Cerebellar cortex (tissue), 1 donor: Measurements from ENCODE around the gene FGF14.

Source experiments
- DNase-seq: peaks from one replicate; pipeline ENCODE4 v3.0.0-alpha.2; 2015; ENCODE audit warnings: low spot score

Gene FGF14

DNA sequence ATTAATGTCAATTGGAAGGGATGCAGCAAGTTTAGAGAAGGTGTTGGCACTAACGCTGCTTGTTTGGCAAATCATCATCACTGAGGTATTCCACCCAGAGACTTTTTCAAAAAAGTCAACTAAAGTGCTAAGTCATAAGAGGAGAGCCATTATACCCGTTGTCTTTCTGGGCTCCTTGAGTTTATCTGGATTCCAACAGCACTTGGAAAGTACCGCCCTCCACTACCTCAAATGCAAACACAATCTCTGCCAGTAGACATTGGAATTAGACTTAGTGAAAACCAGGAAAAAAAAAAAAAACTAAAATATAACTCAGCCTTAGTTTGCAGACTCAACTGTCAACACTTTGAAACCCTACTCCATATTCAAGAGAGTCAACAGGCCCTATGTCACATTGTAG lies 683.4 kb downstream of the FGF14 start:
- DNase-seq = no peak

DNA sequence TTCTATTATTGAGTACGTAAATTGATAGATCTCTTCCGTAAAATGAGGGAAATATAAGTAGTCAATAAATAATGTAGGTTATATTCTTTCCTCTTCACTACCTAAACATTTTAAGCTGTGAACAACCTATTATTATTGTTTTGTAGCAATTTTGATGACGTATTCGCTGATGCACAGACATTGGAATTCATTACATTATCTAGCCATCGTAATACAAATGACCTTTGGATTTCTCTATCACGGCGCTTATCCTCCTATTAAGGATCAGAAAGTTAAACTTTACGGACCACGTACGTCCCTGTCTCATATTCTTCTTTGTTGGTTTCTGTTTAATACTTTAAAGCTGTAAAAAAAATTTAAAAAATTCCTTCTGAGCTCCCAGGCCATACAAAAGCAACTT lies 684.5 kb downstream of the FGF14 start:
- DNase-seq = no peak

DNA sequence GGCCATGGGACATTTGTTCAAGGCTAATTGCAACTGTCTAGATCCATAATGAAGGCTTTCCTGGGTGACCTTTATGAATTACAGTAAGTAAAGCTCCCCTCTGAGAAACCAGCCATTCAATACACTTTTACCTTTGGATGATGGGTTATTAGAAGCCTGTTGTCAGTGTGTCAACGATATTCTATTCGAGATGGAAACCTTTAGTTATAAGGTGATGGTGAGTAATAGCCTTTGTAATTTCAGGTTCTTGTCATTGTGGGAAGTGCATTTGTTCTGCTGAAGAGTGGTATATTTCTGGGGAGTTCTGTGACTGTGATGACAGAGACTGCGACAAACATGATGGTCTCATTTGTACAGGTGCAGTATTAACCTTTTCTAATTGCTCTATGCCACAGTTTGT lies 687.7 kb downstream of the FGF14 start:
- DNase-seq = no peak

DNA sequence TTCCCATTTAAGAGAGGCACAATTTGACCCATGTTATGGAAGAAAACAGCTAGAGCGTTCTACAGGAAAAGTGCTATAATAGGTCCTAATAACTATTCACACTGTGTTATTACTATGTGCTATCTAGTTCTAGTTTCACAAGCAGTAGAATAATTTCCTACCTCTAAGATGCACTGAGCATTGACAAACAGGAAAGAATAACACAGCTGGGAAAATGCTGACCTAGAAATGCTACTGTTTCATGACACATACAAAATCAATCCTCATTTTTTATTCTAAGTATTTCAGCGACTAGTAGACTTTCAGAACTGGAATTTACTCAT lies 689.9 kb downstream of the FGF14 start:
- DNase-seq = no peak

DNA sequence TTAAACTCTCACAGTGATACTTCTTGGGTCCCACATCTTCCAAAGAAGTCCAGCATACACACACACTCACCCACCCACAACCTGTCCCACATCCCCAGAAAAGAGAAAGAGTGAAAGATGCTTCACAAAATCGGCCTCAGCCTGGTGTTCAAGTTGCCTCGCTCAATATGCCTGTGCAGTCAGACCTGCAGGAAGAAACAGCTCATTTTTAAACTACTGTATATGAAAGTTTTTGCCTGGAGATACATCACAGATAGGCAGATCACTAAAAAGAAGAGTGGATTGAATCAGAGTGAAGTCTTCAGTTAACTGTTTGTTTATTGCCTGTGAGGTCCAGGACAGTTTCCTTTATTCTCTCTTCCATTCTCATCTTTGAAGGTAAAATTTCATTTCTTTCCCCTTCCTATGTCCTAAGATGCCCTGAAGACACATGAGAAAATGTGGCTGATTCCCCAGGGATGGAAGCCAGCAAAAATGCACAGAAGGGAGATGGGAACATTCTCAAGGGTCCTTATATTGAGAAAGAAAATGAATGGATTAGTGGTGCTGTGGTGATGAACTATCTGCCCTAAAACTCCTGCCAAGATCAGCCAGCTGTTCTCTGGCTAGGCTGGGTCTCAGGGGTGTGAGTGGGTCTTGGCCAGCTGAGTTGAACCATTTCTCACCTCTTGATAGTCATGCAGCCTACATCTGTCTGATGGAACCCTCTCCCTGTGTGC lies 690.4 kb downstream of the FGF14 start:
- no peak for DNase-seq

DNA sequence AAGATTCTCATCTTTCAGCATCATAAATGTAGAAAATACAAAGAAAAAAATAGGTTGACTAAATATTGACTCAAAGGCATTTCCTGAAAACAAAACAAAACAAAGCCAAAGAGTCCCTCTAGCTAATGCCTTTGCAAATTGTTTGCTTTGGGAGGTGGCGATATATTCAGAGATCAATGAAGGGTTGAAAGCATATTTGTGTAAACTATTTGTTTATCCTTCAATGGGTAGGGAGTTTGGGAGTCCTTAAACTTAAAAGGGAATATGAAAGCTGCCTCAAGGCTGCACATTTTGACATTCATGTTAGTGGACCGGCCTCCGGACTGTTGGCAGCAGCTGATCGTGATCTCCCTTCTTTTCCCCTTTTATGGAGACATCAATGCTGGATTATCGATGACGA lies 691.9 kb downstream of the FGF14 start:
- no peak for DNase-seq

DNA sequence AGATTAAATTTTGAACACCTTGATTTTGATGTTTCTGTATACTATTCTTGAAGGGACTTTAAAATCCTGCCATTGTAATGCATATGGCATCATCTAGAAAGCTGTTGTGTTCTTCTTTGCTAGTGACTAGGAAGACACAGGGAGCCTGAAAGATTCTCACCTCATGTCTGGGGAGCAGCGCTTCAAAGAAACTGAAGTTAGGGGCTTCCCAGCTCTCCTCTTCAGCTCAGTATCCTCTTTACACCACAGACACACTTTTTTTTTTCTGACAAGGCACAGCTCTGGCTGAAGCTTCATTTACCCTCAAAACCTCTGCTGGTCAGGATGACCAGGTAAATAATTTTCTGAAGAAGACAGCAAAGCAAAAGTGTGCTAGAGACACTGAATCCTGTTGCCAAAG lies 693.7 kb downstream of the FGF14 start:
- no peak for DNase-seq

DNA sequence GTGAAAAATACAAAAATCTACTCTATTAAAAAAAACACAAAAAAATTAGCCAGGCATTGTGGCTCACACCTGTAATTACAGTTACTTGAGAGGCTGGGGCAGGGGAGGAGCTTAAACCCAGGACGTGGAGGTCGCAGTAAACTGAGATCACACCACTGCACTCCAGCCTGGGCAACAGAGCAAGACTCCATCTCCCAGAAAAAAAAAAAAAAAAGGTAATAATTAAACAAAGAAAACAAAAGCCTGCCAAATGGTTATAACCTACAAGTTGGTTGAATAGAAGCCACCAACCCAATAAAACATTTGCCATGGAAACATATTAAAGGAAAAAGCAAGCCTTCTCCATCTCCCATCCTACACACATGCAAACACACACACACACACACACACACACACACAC lies 694.2 kb downstream of the FGF14 start:
- no peak for DNase-seq

DNA sequence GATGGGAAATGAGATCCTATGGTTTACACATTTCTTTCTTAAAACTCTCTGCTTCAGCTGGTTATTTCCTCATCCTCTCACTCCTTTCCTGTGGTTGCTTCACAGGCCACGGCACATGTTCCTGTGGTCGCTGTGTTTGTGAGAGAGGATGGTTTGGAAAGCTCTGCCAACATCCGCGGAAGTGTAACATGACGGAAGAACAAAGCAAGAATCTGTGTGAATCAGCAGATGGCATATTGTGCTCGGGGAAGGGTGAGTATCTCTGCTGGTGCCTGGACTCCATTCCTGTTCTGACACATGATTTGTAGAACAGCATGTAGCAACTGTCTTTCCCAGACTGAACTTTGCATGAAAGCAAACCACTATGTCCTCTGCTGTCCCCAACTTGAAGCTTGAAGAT lies 695.2 kb downstream of the FGF14 start:
- DNase-seq = peak; percentile 72

DNA sequence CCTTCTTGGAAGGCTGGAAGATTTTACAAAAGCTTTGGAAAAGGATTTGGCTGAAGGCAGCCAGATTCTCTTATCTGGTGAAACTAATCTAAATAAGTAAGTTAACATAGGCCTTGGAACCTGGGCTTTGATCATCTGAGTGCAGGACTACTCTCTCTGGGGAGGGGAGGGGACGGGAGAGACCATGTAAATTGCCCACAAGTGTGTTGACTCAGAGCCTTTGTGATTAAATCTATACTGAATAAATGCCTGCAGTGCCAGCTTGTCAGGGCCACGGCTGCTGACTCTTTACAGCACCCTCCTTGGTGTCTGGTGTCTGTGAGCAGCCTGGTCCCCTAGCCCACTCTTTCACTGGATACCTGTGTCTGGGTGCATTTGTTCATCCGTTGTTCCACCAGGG lies 698.0 kb downstream of the FGF14 start:
- no peak for DNase-seq

DNA sequence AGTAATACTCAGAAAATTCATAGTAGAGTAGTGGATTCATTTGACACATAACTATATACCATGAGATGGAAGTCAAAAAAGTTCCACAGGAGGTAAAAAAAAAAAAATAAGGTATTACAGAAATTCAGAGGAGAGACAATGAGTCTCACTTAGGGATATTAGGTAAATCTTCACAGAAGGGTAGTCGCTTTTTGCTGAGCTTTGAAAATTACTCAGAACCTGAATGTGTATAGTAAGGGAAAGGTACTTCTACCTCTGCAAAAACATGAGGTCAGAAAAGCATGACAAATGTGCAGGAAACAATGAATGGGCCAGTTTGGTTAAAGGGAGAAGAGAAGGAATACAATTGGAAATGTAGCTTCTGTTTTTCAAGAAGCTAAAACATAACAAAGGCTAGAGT lies 698.8 kb downstream of the FGF14 start:
- DNase-seq = no peak

DNA sequence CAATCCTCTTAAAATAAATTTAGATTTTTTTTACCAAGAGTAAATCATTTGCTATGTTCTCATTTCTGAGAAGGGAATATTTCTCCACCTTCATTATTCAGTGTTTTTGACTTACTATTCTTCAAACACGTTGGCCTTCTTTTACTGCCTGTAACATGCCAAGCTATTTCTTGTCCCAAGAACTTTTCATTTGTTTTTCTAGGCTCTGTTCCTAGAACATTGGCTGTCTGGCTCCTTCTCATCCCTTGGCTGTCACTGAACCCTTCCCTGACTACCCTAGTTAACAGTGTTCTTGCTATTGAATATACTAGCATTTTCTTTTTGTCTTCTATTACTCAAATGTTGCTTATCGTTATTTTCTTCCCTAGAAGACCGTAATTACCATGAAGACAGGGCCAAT lies 701.2 kb downstream of the FGF14 start:
- DNase-seq = no peak

DNA sequence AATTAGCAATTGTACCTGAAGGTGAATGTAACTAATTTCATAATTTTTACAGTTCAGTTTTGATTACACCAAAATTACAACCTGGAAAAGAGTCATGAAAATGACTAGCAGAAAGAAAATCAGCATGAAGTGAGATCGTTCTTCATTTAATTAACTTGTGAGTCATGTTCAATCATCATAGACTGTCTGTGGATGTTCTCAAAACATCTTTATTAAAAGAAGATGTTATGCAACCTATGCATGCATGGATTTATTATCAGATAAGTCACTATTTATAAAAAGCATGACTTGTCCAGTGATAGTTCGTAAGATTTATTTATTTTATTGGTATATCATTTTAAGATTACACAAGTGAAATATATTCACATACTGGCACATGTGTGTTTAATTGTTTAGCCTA lies 703.4 kb downstream of the FGF14 start:
- no peak for DNase-seq

DNA sequence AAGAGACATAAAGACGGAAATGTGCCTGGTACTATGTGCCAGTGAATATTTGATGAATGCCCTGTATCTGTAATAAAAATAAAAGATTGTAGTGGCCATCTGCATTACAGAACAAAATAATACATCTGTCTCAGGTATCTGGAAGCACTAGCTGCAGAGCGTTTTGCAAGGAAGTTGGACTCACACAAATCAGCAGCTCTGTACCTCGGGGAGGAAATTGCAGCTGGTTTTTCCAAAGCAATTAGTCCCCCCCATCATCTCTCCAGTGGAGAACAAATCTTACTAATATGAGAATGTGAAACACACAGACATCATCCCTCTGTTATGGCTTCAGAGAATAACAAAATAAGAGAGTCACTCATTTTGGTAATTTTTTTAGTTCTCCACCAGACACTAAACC lies 704.1 kb downstream of the FGF14 start:
- DNase-seq = no peak

DNA sequence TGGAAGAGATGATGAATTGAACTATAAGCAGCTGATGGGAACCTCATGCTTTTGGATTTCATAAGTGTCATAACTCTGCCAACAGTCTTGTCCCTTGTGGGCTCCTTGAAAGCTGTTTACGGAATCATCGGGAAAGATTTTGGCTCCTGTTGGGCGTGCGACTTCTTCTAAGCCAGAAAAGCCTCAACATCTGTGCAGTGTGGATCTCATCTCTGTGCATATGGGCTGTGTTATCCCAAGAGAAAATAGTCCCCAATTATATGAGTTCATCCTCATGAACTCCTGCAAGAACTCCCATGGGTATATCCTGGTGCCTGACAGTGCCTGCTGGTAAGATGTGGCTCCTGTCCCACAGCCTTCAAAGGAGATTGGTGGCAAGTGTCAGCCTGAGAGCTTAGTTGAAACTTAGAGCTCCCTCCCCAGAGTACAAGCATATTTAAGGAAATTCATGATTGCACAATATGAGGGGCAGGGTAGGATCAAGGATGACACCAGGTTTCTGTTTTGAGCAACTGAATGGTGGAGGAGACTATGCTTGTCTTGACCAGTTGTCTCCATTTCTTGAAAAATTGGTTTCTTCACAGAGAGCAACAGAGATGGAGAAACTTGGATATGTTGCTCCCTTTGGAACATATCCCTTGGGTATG lies 705.9 kb downstream of the FGF14 start:
- no peak for DNase-seq

DNA sequence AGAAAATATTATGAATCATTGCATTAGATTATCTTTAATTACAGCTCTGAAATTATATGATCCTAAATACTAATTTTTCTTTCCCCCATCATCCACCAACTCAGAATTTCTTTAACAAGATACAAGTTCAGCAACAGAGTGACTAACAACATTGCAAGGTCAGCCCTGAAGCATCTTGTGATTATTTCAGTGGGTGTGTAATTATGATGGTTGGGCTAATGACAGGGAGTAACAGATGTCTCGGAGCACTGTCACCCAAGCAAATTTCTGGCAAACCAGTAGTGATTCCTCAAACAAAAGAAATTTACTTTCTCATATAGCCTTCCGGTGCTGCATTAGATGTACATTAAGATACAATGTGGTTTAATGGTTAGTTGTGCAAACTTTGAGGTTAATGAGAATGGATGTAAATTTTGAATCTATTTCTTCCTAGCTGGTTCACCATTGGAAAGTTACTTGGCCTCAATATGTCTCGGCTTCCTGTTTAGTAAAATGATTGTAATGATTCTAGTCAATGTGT lies 710.4 kb downstream of the FGF14 start:
- no peak for DNase-seq

DNA sequence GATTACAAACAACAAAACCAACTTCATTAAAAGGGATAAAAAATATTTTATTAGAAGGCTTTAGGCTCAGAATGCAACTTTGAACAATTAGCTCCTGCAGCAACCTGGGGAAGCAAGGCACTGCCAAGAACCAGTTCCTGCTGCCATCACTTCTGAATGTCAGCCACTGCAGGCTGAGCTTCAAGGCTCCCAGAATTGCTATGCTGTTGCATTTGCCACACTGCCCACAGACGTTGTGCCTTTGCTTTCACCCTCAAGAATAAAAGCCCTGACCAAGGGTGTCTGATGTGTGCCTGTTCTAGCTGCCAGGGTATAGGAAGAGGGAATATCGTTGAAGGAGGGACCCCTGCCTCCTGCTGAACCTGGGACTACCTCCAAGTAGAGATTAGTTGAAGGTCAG lies 711.0 kb downstream of the FGF14 start:
- peak; percentile 47 for DNase-seq

DNA sequence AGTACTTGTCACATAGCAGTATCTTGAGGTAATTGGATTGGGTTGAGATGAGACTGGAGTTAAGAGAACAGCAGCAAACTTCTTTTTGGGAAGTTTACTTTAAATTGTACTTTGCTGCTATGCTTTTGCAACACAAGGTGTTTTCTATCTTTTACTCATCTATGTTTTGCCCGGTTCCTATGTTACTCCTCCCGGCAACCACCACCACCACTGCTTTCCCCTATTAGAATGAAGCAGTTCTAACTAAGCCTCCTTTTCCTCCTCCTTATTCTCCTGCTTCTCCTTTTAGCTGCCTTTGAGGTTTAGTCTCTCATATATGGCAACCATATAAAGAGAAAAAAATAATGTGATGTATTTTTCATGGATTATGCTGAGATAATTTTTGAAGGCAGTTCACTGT lies 715.8 kb downstream of the FGF14 start:
- no peak for DNase-seq

DNA sequence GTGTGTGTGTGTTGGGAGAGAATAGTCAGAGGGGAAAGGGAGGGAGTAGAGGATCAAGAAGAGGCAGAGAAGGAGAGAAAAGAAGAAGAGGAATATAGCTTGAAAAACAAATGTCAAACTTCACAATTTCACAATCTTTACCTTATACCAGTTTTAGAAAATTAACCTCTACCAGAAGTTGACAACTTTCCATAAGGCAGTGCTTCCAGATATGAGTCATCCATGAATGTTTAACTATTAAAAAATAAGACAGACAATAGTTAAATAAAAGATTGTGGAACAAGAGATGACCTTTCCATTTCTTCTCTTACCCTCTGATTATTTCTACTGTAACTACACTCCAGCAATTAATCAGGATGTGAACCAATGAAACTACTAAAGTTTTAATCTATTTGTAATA lies 720.0 kb downstream of the FGF14 start:
- DNase-seq = no peak

DNA sequence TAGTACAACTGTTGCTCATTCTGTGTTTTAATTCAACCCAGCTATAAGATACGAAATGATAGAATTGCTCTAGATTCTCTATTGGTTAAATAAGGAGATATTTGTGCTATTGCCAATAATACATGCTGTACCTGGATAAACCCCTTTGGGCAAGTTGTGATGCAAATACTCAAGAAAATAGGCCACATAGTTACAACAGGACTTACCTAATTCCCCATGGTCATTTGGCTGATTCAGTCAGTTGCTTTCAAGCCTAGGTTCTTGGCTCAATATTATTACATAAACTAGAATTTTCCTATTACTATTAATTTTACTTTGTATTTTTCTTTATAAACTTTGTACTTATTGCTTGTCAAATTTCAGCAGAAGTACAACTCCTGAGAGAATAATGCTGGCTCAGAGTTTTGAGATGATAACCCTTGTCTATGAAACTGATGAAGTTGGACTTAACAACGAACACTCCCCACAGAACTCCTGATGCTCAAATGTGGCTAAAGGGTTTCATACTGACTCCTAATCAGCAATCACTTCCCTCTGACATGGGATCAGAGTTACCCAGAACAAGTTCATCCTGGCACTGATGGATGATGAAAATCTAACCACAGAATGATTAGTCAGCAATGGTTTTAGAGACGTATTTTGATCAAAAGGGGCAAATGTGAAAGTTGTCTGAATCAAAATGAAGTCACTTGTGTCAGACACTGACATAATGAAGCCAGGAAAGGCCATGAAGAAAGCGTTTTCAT lies 728.3 kb downstream of the FGF14 start:
- no peak for DNase-seq

DNA sequence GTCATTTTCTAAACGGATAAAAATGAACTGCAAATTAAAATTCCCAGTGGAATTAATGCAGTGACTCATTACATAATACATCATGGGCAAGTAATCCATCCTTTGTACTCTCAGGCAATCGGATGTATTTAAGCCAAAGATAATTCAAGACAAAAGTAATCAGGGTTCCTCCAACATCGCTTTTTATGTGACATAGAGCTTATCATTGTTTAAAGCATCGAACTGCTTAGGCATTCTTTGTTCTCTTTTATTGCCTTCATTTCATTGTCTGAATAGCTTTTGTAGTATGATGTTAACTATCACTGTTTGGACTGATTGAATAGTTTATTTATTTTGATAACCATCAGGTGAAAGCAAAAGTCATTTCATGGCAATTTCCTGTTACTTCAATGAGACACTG lies 740.0 kb downstream of the FGF14 start:
- no peak for DNase-seq
